HPDE6-E6E7 (cell line): ENCODE data around the gene ISCU.
A peak's percentile ranks its signal among the peaks of the same experiment; 100 is the strongest.
"Not testable (repeated sequence)": the region's sequence is repeated elsewhere in the genome, so short reads cannot be mapped to it uniquely, and the experiment has no call there.

ENCODE experiments used
- DNase-seq: peaks from one replicate; pipeline ENCODE4 v3.0.0; 2011; ENCODE audit warnings: missing footprints; ENCODE audit errors: extremely low spot score

The ISCU gene

DNA sequence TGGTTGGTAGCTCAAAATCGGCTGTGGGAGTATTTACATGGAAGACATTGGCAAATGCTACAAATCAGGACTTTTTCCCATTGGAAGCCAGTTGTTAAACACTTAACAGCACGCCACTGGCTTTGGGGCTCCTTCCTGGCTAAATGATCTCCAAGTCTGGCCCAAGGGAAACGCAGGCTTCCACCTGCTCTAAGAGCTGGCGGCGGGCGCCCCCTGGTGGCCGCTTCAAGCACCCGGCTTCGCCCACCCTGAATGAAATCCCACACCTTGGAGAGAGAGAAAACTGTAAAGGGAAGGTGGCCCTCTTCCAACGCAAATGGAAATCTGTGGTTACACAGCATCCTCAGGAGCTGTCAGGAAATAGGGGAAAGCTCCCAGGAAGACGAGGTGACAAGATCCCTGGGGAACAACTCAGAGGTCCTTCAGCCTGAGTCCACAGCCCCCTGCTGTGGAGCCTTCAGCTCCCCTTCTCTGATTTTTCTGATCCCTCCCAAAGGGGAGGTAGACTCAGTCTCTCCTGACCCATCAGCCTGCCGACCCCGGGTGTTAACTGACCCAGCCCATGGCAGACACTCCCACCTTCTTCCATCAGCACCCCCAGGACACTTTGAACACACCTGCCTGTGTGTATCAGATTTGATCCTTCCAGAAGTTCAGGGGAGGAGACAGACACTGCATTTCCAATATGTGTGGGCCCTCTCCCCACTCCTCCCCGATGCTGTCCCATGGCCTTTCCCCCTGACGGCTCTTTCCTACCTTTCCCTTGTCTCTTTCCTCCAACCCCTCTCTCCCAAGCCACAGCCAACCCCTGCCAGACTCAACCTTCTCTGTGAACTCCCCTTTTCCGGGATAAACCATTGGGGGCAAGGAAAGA, 55.9 kb downstream of the ISCU start:
- DNase-seq: peak; percentile 80

DNA sequence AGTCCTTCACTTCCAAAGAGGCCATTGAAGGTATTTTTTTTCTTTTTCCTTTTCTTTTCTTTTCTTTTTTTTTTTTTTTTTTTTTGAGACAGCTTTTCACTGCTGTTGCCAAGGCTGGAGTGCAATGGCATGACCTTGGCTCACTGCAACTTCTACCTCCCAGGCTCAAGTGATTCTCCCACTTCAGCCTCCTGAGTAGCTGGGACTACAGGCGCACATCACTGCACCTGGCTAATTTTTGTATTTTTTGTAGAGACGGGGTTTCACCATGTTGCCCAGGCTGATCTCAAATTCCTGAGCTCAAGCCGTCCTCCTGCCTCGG, 56.5 kb downstream of the ISCU start:
- not testable (repeated sequence) for DNase-seq
